Mesenchymal stem cell (in vitro differentiated cells and primary cell): ENCODE measurements around the gene CD81.
"Not testable (repeated sequence)": the region's sequence is repeated elsewhere in the genome, so short reads cannot be mapped to it uniquely, and the experiment has no call there.

Experiments used
- DNase-seq: peaks from one replicate; pipeline ENCODE4 v3.0.0-alpha.2; 2013
- H2AFZ ChIP-seq: one replicate; pipeline ENCODE4 v1.6.1; 2013; ENCODE audit warnings: low read depth, mild to moderate bottlenecking, control low read depth, inconsistent platforms, low read length, moderate library complexity
- H2AK5ac ChIP-seq: 2 replicates; pipeline ENCODE4 v1.6.1; 2013; ENCODE audit warnings: low read length, moderate library complexity, mild to moderate bottlenecking, inconsistent platforms; ENCODE audit not compliant: severe bottlenecking
- H2BK120ac ChIP-seq: one replicate; pipeline ENCODE4 v1.6.1; 2013; ENCODE audit warnings: low read depth, mild to moderate bottlenecking, inconsistent platforms, low read length, moderate library complexity
- H2BK12ac ChIP-seq, 2 experiments: one replicate each; pipeline ENCODE4 v1.6.1; 2013; ENCODE audit warnings: inconsistent platforms in 2 of 2, low read length in 2 of 2, mild to moderate bottlenecking in 2 of 2, moderate library complexity in 2 of 2, control low read depth in 1 of 2
- H2BK15ac ChIP-seq: one replicate; pipeline ENCODE4 v1.6.1; 2013; ENCODE audit warnings: mild to moderate bottlenecking, low read depth, inconsistent platforms; ENCODE audit not compliant: poor library complexity, severe bottlenecking
- H2BK5ac ChIP-seq: 2 replicates; pipeline ENCODE4 v1.6.1; 2013; ENCODE audit warnings: low read depth, mild to moderate bottlenecking, low read length, control low read depth, inconsistent platforms; ENCODE audit not compliant: poor library complexity, severe bottlenecking
- H3K14ac ChIP-seq, 2 experiments: one replicate each; pipeline ENCODE4 v1.6.1; 2013; ENCODE audit warnings: inconsistent platforms in 2 of 2, low read length in 2 of 2, control low read depth in 1 of 2, mild to moderate bottlenecking in 1 of 2, moderate library complexity in 1 of 2
- H3K18ac ChIP-seq, 2 experiments: one replicate each; pipeline ENCODE4 v1.6.1; 2013; ENCODE audit warnings: inconsistent platforms in 2 of 2, low read length in 2 of 2, control low read depth in 1 of 2, low read depth in 1 of 2, mild to moderate bottlenecking in 1 of 2
- H3K23ac ChIP-seq, 2 experiments: one replicate each; pipeline ENCODE4 v1.6.1; 2013; ENCODE audit warnings: inconsistent platforms in 2 of 2, low read length in 2 of 2, mild to moderate bottlenecking in 2 of 2, moderate library complexity in 2 of 2, control low read depth in 1 of 2
- H3K27ac ChIP-seq: 2 replicates; pipeline ENCODE4 v1.5.1; 2013; ENCODE audit warnings: mild to moderate bottlenecking, moderate library complexity, low read length, control low read depth, inconsistent platforms; ENCODE audit not compliant: poor library complexity, severe bottlenecking
- H3K27me3 ChIP-seq, 2 experiments: 2 replicates each; pipeline versions ENCODE4 v1.6.1 to v1.7.0; 2013; ENCODE audit warnings: low read length in 2 of 2, mild to moderate bottlenecking in 2 of 2, moderate library complexity in 2 of 2, control low read depth in 1 of 2, inconsistent platforms in 1 of 2; ENCODE audit not compliant: control insufficient read depth in 1 of 2, insufficient read depth in 1 of 2
- H3K36me3 ChIP-seq, 2 experiments: 2 replicates each; pipeline versions ENCODE4 v1.6.1 to v1.7.0; 2013; ENCODE audit warnings: low read length in 2 of 2, control low read depth in 1 of 2, inconsistent platforms in 1 of 2, low read depth in 1 of 2, mild to moderate bottlenecking in 1 of 2; ENCODE audit not compliant: insufficient read depth in 2 of 2, control insufficient read depth in 1 of 2
- H3K4ac ChIP-seq, 2 experiments: one replicate each; pipeline ENCODE4 v1.6.1; 2013; ENCODE audit warnings: inconsistent platforms in 2 of 2, low read length in 2 of 2, mild to moderate bottlenecking in 2 of 2, moderate library complexity in 2 of 2, control low read depth in 1 of 2, low read depth in 1 of 2
- H3K4me1 ChIP-seq: 2 replicates; pipeline ENCODE4 v1.6.1; 2013; ENCODE audit warnings: low read depth, low read length, control low read depth; ENCODE audit not compliant: control insufficient read depth, insufficient read depth
- H3K4me2 ChIP-seq: 2 replicates; pipeline ENCODE4 v1.6.1; 2013; ENCODE audit warnings: low read length, mild to moderate bottlenecking, inconsistent platforms; ENCODE audit not compliant: poor library complexity, severe bottlenecking
- H3K4me3 ChIP-seq, 2 experiments: 2 replicates each; pipeline versions ENCODE4 v1.5.1 to v1.7.0; 2013; ENCODE audit warnings: low read length in 2 of 2, mild to moderate bottlenecking in 2 of 2, control low read depth in 1 of 2, low read depth in 1 of 2; ENCODE audit not compliant: insufficient read depth in 1 of 2
- H3K79me1 ChIP-seq: replicated peaks from 2 replicates; pipeline ENCODE4 v1.6.1; 2013; ENCODE audit warnings: mild to moderate bottlenecking, control low read depth, low read length, inconsistent platforms; ENCODE audit not compliant: poor library complexity, severe bottlenecking
- H3K9ac ChIP-seq: 2 replicates; pipeline ENCODE4 v1.7.0; 2013; ENCODE audit warnings: mild to moderate bottlenecking, low read length, moderate library complexity
- H3K9me3 ChIP-seq: 2 replicates; pipeline ENCODE4 v1.7.0; 2013; ENCODE audit warnings: mild to moderate bottlenecking, low read length; ENCODE audit not compliant: control insufficient read depth
- H4K8ac ChIP-seq: one replicate; pipeline ENCODE4 v1.6.1; 2013; ENCODE audit warnings: inconsistent platforms, mild to moderate bottlenecking, low read length, moderate library complexity
- H4K91ac ChIP-seq: one replicate; pipeline ENCODE4 v1.6.1; 2013; ENCODE audit warnings: mild to moderate bottlenecking, low read length, inconsistent platforms
- WGBS: methylation state at CpG from one replicate; pipeline ENCODE4 v1.1.7; 2013; ENCODE audit warnings: mixed read lengths; 5-methylcytosine and 5-hydroxymethylcytosine counted together

Gene CD81

GRCh38 chr11:2330696-2331095 is 46.4 kb upstream of the CD81 start:
- no peak overlapping the region for H2BK12ac ChIP-seq
- WGBS, result 86% methylated on average over 6 of the region's 6 CpGs
- no peak overlapping the region for H3K23ac ChIP-seq
- no peak overlapping the region for H2BK15ac ChIP-seq
- no peak overlapping the region for H2AFZ ChIP-seq
- H4K8ac ChIP-seq, result no peak overlapping the region
- H3K4ac ChIP-seq, result no peak overlapping the region
- no peak overlapping the region for H3K9ac ChIP-seq
- no peak overlapping the region for H2BK120ac ChIP-seq
- H3K36me3 ChIP-seq, result no peaks in the 10 kb centered on the region
- no peak overlapping the region for H3K4me3 ChIP-seq
- no peaks in the 10 kb centered on the region for H3K79me1 ChIP-seq
- H3K4me1 ChIP-seq, result no peaks in the 10 kb centered on the region
- no peak overlapping the region for H3K27ac ChIP-seq
- H3K18ac ChIP-seq, result no peak overlapping the region
- no peak overlapping the region for H2BK5ac ChIP-seq
- H4K91ac ChIP-seq, result no peak overlapping the region
- H3K4me2 ChIP-seq, result no peak overlapping the region
- DNase-seq, result no peak
- H3K14ac ChIP-seq, result no peak overlapping the region
- peaks cover 9% of the 10 kb centered on the region for H3K9me3 ChIP-seq
- H2AK5ac ChIP-seq, result no peak overlapping the region
- H3K27me3 ChIP-seq, result no peaks in the 10 kb centered on the region

GRCh38 chr11:2331404-2331803 is 45.7 kb upstream of the CD81 start:
- no peak overlapping the region for H2AK5ac ChIP-seq
- no peak overlapping the region for H3K27ac ChIP-seq
- no peak overlapping the region for H3K18ac ChIP-seq
- H3K27me3 ChIP-seq, result peaks cover 0 to under 1% of the 10 kb centered on the region in 2 experiments
- H3K4me1 ChIP-seq, result no peaks in the 10 kb centered on the region
- no peak overlapping the region for H3K4me3 ChIP-seq
- no peaks in the 10 kb centered on the region for H3K36me3 ChIP-seq
- no peak overlapping the region for H2BK15ac ChIP-seq
- no peak overlapping the region for H3K4ac ChIP-seq
- H3K14ac ChIP-seq, result no peak overlapping the region
- H3K23ac ChIP-seq, result no peak overlapping the region
- no peak for DNase-seq
- no peak overlapping the region for H2BK5ac ChIP-seq
- H4K91ac ChIP-seq, result no peak overlapping the region
- H3K4me2 ChIP-seq, result no peak overlapping the region
- no peak overlapping the region for H4K8ac ChIP-seq
- no peak overlapping the region for H2BK120ac ChIP-seq
- no peak overlapping the region for H2AFZ ChIP-seq
- H2BK12ac ChIP-seq, result no peak overlapping the region
- 96% methylated on average over 5 of the region's 5 CpGs for WGBS
- H3K9ac ChIP-seq, result no peak overlapping the region
- peaks cover 9% of the 10 kb centered on the region for H3K9me3 ChIP-seq
- no peaks in the 10 kb centered on the region for H3K79me1 ChIP-seq

- H3K14ac ChIP-seq, H2BK120ac ChIP-seq, H3K4me2 ChIP-seq, H3K18ac ChIP-seq, DNase-seq, H3K4ac ChIP-seq, H4K8ac ChIP-seq, H3K9me3 ChIP-seq, H3K4me3 ChIP-seq, H2AK5ac ChIP-seq, H2BK15ac ChIP-seq, H3K27ac ChIP-seq, H3K79me1 ChIP-seq, H4K91ac ChIP-seq, H3K36me3 ChIP-seq, H3K4me1 ChIP-seq, H2BK5ac ChIP-seq, H3K23ac ChIP-seq, H2BK12ac ChIP-seq, H3K9ac ChIP-seq, H2AFZ ChIP-seq: not testable (repeated sequence)
- WGBS, result 85% methylated on average over 9 of the region's 29 CpGs
- H3K27me3 ChIP-seq, result peaks cover 0 to 11% of the 10 kb centered on the region in 2 experiments
Observed at GRCh38 chr11:2332569-2332968, 44.5 kb upstream of the CD81 start.

GRCh38 chr11:2333486-2334205 is 43.5 kb upstream of the CD81 start:
- peaks cover 0 to 21% of the 10 kb centered on the region in 2 experiments for H3K27me3 ChIP-seq
- DNase-seq, H3K4me1 ChIP-seq, H4K91ac ChIP-seq, H3K9ac ChIP-seq, H3K36me3 ChIP-seq, H2BK15ac ChIP-seq, H2AK5ac ChIP-seq, H3K4me3 ChIP-seq, H3K9me3 ChIP-seq, H2BK5ac ChIP-seq, H2BK120ac ChIP-seq, H2AFZ ChIP-seq, H4K8ac ChIP-seq, H3K4me2 ChIP-seq, H3K18ac ChIP-seq, H3K4ac ChIP-seq, H3K79me1 ChIP-seq, H2BK12ac ChIP-seq, H3K27ac ChIP-seq, H3K23ac ChIP-seq, H3K14ac ChIP-seq: not testable (repeated sequence)
- WGBS, result no CpG with 5 or more reads among the region's 4 CpGs
